Esophagus squamous epithelium (tissue), 5 donors: ENCODE measurements around the gene FLT4. TPM values are rescaled to one million over a fixed set of nuclear protein-coding genes. Genes with fewer than 3 reads are reported as not detected.

ENCODE experiments used
- DNase-seq: peaks from one replicate; lab custom pipeline; 2025; lab: John Stamatoyannopoulos, UW
- H3K27ac ChIP-seq, 4 donors: fragments of 200-600 bp; sonication (generic); one replicate each; pipeline ENCODE4 v1.5.1; 2016 to 2019; ENCODE audit warnings: mild to moderate bottlenecking in 1 of 4
- H3K27me3 ChIP-seq, 4 donors: fragments of 200-600 bp; sonication (generic); 1 replicate in 3 of 4; 2 replicates in 1 of 4; pipeline versions ENCODE4 v1.5.1 to v1.6.0; 2017 to 2021; ENCODE audit warnings: antibody characterized with exemption in 1 of 4
- H3K36me3 ChIP-seq, 3 donors: fragments of 200-600 bp; sonication (generic); one replicate each; pipeline ENCODE4 v1.5.1; 2016 to 2019
- H3K4me1 ChIP-seq, 3 donors: fragments of 200-600 bp; sonication (generic); one replicate each; pipeline ENCODE4 v1.5.1; 2017 to 2019
- H3K4me3 ChIP-seq, 4 donors: fragments of 200-600 bp; sonication (generic); 1 replicate in 3 of 4; 2 replicates in 1 of 4; pipeline ENCODE4 v1.5.1; 2016 to 2019; ENCODE audit warnings: mild to moderate bottlenecking in 2 of 4, moderate library complexity in 1 of 4
- H3K9me3 ChIP-seq, 3 donors: fragments of 200-600 bp; sonication (generic); one replicate each; pipeline ENCODE4 v1.5.1; 2016 to 2019
- POLR2A ChIP-seq, 4 donors: fragments of 450-650 bp; IDR thresholded peaks; one replicate each; pipeline ENCODE4 v1.6.1; 2017; ENCODE audit warnings: antibody characterized with exemption in 4 of 4, mild to moderate bottlenecking in 4 of 4, moderate library complexity in 3 of 4
- WGBS, 2 donors: methylation state at CpG; one replicate each; pipeline ENCODE4 v1.1.5; 2018; 5-methylcytosine and 5-hydroxymethylcytosine counted together
- intact Hi-C: fragments of 100-400 bp; cut with DNase I; formaldehyde crosslinking; loops from one replicate; pipeline ENCODE4 v1.15.0; 2022
- total RNA-seq, 4 donors: library from RNA; depleted of rRNA; stranded (reverse); fragments of >200 nt; gene quantifications; one replicate each; pipeline ENCODE4 v1.1.0, GENCODE V29; 2016
- TF ChIP-seq, protein P1 (sequence below), 6 experiments: fragments of 450-650 bp in 4 of 6; fragments of 200-600 bp in 2 of 6; sonication (generic) in 2 of 6; IDR thresholded peaks; one replicate each; pipeline ENCODE4 v1.5.1; 2016 to 2019; ENCODE audit warnings: antibody characterized with exemption in 6 of 6, mild to moderate bottlenecking in 4 of 6, moderate library complexity in 4 of 6
- donor health status: DM: yes; HTN: yes; CAD: no.

FLT4 gene
- total RNA-seq, 4 donors from 2014 or later = 0.97 to 13.5 (median 4.2) TPM

DNA sequence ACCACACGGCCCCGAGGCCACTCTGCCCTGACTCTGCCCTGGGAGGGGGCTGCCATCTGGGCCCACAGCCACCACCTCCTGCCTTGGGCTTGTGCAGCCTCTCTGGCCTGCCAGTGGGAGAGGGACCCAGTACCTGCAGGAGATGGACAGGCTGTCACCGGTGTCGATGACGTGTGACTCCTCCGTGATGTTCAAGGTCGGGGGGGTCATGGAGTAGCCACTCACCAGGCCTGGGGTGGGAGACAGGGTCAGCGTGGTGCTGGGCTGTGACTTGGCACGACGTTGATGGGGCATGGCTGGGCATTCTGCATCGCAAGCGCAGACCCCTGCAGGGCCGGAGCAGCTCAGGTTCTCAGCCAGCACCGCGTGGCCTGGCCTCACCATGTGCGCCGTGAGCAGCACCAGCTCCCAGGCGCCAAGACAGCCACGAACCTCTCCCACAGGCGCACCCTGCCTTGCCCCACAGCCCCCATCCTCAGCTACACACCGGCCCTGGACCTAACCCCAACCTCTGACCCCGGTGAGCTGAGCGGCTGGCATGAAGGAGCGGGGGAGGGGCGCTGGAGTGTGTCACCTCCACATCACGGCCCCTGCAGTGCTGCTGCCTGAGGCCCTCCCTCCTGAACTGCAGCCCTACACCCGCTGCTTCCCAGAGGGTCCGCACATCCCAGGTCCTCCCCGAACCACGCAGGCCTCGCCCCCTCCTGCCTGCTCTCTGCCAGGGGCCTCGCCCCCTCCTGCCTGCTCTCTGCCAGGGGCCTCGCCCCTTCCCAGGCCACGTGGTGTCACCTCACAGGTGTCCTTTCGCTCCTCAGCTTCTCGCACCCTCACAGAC, 17.6 kb downstream of the FLT4 start:
- TF ChIP-seq, protein P1, sequence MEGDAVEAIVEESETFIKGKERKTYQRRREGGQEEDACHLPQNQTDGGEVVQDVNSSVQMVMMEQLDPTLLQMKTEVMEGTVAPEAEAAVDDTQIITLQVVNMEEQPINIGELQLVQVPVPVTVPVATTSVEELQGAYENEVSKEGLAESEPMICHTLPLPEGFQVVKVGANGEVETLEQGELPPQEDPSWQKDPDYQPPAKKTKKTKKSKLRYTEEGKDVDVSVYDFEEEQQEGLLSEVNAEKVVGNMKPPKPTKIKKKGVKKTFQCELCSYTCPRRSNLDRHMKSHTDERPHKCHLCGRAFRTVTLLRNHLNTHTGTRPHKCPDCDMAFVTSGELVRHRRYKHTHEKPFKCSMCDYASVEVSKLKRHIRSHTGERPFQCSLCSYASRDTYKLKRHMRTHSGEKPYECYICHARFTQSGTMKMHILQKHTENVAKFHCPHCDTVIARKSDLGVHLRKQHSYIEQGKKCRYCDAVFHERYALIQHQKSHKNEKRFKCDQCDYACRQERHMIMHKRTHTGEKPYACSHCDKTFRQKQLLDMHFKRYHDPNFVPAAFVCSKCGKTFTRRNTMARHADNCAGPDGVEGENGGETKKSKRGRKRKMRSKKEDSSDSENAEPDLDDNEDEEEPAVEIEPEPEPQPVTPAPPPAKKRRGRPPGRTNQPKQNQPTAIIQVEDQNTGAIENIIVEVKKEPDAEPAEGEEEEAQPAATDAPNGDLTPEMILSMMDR (IDR thresholded peaks at IDR 0.05) = no peak
- TF ChIP-seq POLR2A (IDR thresholded peaks at IDR 0.05) = no peak
- WGBS, 2 donors = 40 to 57% methylated on average over 1 to 16 of the region's 36 CpGs
- intact Hi-C loops = no loop called here
- Histone ChIP-seq H3K27me3 (peaks cover 0 to 40% (median 0%) of the 10 kb centered on the region in 4 donors), H3K36me3 (no peaks in the 10 kb centered on the region), H3K9me3 (no peaks in the 10 kb centered on the region), H3K4me1 (no peaks in the 10 kb centered on the region), H3K27ac (no peak overlapping the region), H3K4me3 (no peak overlapping the region)
- no peak for DNase-seq

DNA sequence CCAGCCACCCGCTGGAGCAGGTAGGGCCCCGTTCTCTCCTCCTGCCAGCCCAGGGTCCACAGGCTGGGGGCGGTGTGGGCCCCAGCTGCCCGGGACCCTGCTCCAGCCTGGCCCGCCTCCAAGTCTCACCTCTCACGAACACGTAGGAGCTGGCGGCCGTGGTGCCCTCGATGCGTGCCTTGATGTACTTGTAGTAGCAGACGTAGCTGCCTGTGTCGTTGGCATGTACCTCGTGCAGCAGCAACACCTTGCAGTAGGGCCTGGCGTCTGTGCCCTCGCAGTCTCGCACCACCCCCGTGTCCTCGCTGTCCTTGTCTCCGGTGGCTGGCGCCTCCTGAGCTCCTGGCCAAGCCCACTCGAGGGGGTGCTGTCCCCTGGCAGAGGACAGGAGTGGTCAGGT, 19.0 kb downstream of the FLT4 start:
- intact Hi-C loops = no loop called here
- Histone ChIP-seq H3K36me3 (no peaks in the 10 kb centered on the region), H3K4me1 (no peaks in the 10 kb centered on the region), H3K27ac (no peak overlapping the region), H3K9me3 (no peaks in the 10 kb centered on the region), H3K4me3 (no peak overlapping the region), H3K27me3 (peaks cover 0 to 40% (median 0%) of the 10 kb centered on the region in 4 donors)
- no peak for TF ChIP-seq POLR2A (IDR thresholded peaks at IDR 0.05)
- TF ChIP-seq, protein P1 (IDR thresholded peaks at IDR 0.05) = no peak
- 78% methylated on average over 11 of the region's 22 CpGs; no CpG with 5 or more reads in 1 of the 2 donors for WGBS, 2 donors
- DNase-seq = no peak

DNA sequence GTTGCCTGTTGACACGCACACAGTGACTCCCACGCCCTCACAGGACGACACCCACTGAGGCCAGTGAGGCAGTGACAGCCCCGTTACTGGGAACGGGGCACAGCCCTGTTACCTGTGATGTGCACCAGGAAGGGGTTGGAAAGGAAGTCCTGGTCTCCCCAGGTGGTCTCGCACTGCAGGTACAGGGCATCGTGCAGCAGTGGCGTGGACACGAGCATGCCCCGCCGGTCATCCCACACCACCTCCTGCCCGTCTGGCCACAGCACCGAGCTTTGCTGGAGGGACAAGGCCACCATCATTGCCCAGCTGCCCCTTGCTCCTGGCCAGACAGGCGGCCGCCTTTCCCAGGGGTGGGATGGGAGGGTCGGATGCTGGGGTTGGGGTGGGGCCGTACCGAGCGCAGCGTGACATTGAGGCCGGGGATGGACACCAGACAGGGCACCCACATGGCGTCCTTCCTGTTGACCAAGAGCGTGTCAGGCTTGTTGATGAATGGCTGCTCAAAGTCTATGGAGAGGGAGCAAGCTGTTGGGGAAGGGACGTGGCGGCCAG, 19.5 kb downstream of the FLT4 start:
- peaks cover 0 to 40% (median 0%) of the 10 kb centered on the region in 4 donors for H3K27me3 ChIP-seq
- H3K9me3 ChIP-seq = no peaks in the 10 kb centered on the region
- H3K27ac ChIP-seq = no peak overlapping the region
- intact Hi-C loops = no loop called here
- TF ChIP-seq POLR2A (IDR thresholded peaks at IDR 0.05) = no peak
- TF ChIP-seq, protein P1 (IDR thresholded peaks at IDR 0.05) = no peak
- H3K4me3 ChIP-seq = no peak overlapping the region
- no peaks in the 10 kb centered on the region for H3K36me3 ChIP-seq
- H3K4me1 ChIP-seq = peaks cover 0 to 3% (median 0%) of the 10 kb centered on the region in 3 donors
- DNase-seq = no peak
- WGBS, 2 donors = 80 to 100% methylated on average over 1 of the region's 25 CpGs

DNA sequence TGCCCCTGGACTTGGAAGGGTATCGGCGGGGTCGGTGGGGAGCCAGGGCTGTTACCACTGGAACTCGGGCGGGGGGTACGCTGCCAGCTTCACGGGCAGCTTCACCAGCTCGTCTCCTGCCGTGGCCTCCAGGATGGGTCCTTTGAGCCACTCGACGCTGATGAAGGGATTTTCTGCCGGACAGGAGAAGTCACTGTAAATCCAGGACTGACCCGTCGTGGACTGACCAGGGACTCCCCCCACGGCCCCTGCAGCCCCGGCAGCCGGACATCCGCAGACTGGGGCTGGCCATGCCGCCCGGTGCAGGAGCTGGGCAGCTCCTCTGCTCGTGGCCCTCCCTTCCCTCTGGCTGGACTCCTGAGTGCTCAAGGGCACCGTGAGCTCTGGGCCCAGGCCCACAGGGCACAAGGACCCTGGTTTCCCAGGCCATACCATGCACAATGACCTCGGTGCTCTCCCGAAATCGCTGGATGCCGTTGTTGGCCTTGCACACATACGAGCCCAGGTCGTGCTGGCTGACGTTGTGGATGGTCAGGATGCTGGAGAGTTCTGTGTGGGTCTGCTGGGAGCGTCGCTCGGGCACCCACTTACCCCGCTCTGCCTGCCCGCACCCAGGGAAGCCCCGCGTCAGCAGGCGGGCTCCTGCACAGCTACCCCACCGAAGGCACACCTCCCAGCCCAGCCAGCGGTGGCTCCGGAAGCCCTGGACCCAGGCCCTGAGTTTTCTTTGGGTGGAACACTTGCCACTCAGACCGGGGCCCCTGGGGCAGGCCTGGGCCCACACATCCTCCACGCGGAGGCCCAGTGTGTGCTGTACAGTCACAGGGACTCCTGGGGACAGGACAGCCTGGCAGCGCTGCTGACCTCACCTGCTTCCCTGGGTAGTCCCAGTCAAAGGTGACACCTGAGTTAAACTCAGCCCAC, 20.3 kb downstream of the FLT4 start:
- Histone ChIP-seq H3K36me3 (no peaks in the 10 kb centered on the region), H3K4me3 (no peak overlapping the region), H3K4me1 (peaks cover 0 to 11% (median 0%) of the 10 kb centered on the region in 3 donors), H3K27me3 (peaks cover 0 to 40% (median 0%) of the 10 kb centered on the region in 4 donors), H3K27ac (no peak overlapping the region), H3K9me3 (no peaks in the 10 kb centered on the region)
- DNase-seq = no peak
- no peak for TF ChIP-seq POLR2A (IDR thresholded peaks at IDR 0.05)
- TF ChIP-seq, protein P1 (IDR thresholded peaks at IDR 0.05) = no peak
- intact Hi-C loops = no loop called here
- 81 to 84% methylated on average over 5 to 17 of the region's 44 CpGs for WGBS, 2 donors
